Keratinocyte (primary cell): ENCODE measurements around the gene LRP10. TPM values are rescaled to one million over a fixed set of nuclear protein-coding genes. Genes with fewer than 3 reads are reported as not detected.

Experiments
- DNase-seq: peaks from one replicate; pipeline ENCODE4 v3.0.0-alpha.2; 2011; ENCODE audit warnings: low read depth, missing footprints, low spot score
- FAIRE-seq: peaks from 2 replicates; lab custom pipeline; 2011; peaks lifted over from hg19 to GRCh38; lab: Jason Lieb, UNC
- H2AFZ ChIP-seq: 2 replicates; pipeline ENCODE4 v1.6.0; 2012; ENCODE audit warnings: low read length, control low read depth, inconsistent platforms; ENCODE audit not compliant: control insufficient read depth
- H3K27ac ChIP-seq: 2 replicates; pipeline ENCODE4 v1.5.1; 2011; ENCODE audit warnings: low read length; ENCODE audit not compliant: control insufficient read depth, insufficient read depth
- H3K27me3 ChIP-seq: 3 replicates; pipeline ENCODE4 v1.6.0; 2011; ENCODE audit warnings: low read length; ENCODE audit not compliant: control insufficient read depth, insufficient read depth; ENCODE audit errors: extremely low read depth
- H3K36me3 ChIP-seq, 2 experiments: 2 replicates in 1 of 2; 3 replicates in 1 of 2; pipeline ENCODE4 v1.5.1; 2011; ENCODE audit warnings: low read length in 2 of 2, mild to moderate bottlenecking in 1 of 2; ENCODE audit not compliant: control insufficient read depth in 2 of 2, insufficient read depth in 2 of 2; ENCODE audit errors: extremely low read depth in 1 of 2
- H3K4me1 ChIP-seq: 3 replicates; pipeline ENCODE4 v1.5.1; 2011; ENCODE audit warnings: low read length; ENCODE audit not compliant: control insufficient read depth, insufficient read depth; ENCODE audit errors: extremely low read depth
- H3K4me2 ChIP-seq: 3 replicates; pipeline ENCODE4 v1.6.0; 2011; ENCODE audit warnings: low read depth, low read length; ENCODE audit not compliant: control insufficient read depth, insufficient read depth; ENCODE audit errors: extremely low read depth
- H3K4me3 ChIP-seq, 3 experiments: fragments of 200-600 bp in 1 of 3; sonication (generic) in 1 of 3; 2 replicates in 2 of 3; 3 replicates in 1 of 3; pipeline ENCODE4 v1.5.1; 2011 to 2016; ENCODE audit warnings: low read length in 3 of 3, mild to moderate bottlenecking in 3 of 3, control low read depth in 2 of 3, inconsistent platforms in 1 of 3, low read depth in 1 of 3, mixed read lengths in 1 of 3, mixed run types in 1 of 3, moderate library complexity in 1 of 3; ENCODE audit not compliant: control insufficient read depth in 2 of 3, insufficient read depth in 2 of 3; ENCODE audit errors: extremely low read depth in 1 of 3
- H3K79me2 ChIP-seq: 2 replicates; pipeline ENCODE4 v1.6.0; 2012; ENCODE audit warnings: low read length; ENCODE audit not compliant: control insufficient read depth, insufficient read depth
- H3K9ac ChIP-seq: 3 replicates; pipeline ENCODE4 v1.6.0; 2011; ENCODE audit warnings: low read length; ENCODE audit not compliant: control insufficient read depth, insufficient read depth; ENCODE audit errors: extremely low read depth
- H3K9me1 ChIP-seq: 3 replicates; pipeline ENCODE4 v1.6.0; 2011; ENCODE audit warnings: low read length; ENCODE audit not compliant: control insufficient read depth, insufficient read depth; ENCODE audit errors: extremely low read depth
- H3K9me3 ChIP-seq: 2 replicates; pipeline ENCODE4 v1.5.1; 2012; ENCODE audit warnings: low read depth, low read length; ENCODE audit not compliant: control insufficient read depth
- H4K20me1 ChIP-seq: 3 replicates; pipeline ENCODE4 v1.6.0; 2011; ENCODE audit warnings: low read length; ENCODE audit not compliant: control insufficient read depth, insufficient read depth; ENCODE audit errors: extremely low read depth
- CTCF ChIP-seq, 3 experiments: IDR thresholded peaks in 1 of 3; conservative IDR thresholded peaks in 1 of 3; optimal IDR thresholded peaks in 1 of 3; 2 replicates in 2 of 3; 3 replicates in 1 of 3; pipeline versions ENCODE3 to v1.5.1; 2011; ENCODE audit warnings: low read length in 3 of 3, mild to moderate bottlenecking in 3 of 3, moderate library complexity in 2 of 3, control low read depth in 1 of 3, inconsistent platforms in 1 of 3; ENCODE audit not compliant: insufficient read depth in 2 of 3; ENCODE audit errors: extremely low read depth in 1 of 3
- EZH2 ChIP-seq: IDR thresholded peaks from one replicate; pipeline ENCODE4 v1.6.1; 2012; ENCODE audit warnings: inconsistent platforms, mild to moderate bottlenecking, low read length, moderate library complexity
- dilution Hi-C: fragments of 300-500 bp; cut with MboI; formaldehyde crosslinking; loops from one replicate; pipeline ENCODE4 v1.7.0; 2020; ENCODE audit warnings: low sequenced_read_pairs; ENCODE audit not compliant: extremely low pct_ligation_motif_present
- polyA plus RNA-seq, 5 experiments: library from polyadenylated mRNA; depleted of rRNA in 3 of 5; stranded (reverse) in 3 of 5; stranded (forward) in 1 of 5; unstranded in 1 of 5; fragments of >200 nt; gene quantifications; 1 replicate in 1 of 5; 2 replicates in 3 of 5; 3 replicates in 1 of 5; pipeline versions ENCODE4 v1.2.1 to v1.2.3, GENCODE V29; 2011 to 2012; ENCODE audit warnings: missing spikeins in 2 of 5, low read depth in 1 of 5, low replicate concordance in 1 of 5

Gene LRP10
- polyA plus RNA-seq, 1 donor (not counting 4 experiments of a cell fraction or from before 2014, with no cell fraction given): 36.7 TPM

- no peaks in the 10 kb centered on the region for H3K27me3 ChIP-seq
- no peak overlapping the region for H3K4me3 ChIP-seq
- no peak overlapping the region for H3K4me2 ChIP-seq
- no peak overlapping the region for H2AFZ ChIP-seq
- H3K9ac ChIP-seq: no peak overlapping the region
- DNase-seq (no peak), FAIRE-seq (no peak)
- no peaks in the 10 kb centered on the region for H3K9me1 ChIP-seq
- TF ChIP-seq CTCF (optimal IDR thresholded peaks at IDR 0.05 in 1 of 3, IDR thresholded peaks at IDR 0.05 in 1 of 3, conservative IDR thresholded peaks at IDR 0.05 in 1 of 3; ENCODE audit: extremely low read depth in 1 of 3, insufficient read depth in 2 of 3, low read length in 3 of 3) (no peak), EZH2 (no peak)
- no peaks in the 10 kb centered on the region for H4K20me1 ChIP-seq
- dilution Hi-C loops: no loop called here
- no peaks in the 10 kb centered on the region for H3K79me2 ChIP-seq
- H3K36me3 ChIP-seq: peaks cover 1 to 4% of the 10 kb centered on the region in 2 experiments
- no peak overlapping the region for H3K27ac ChIP-seq
- no peaks in the 10 kb centered on the region for H3K9me3 ChIP-seq
- H3K4me1 ChIP-seq: peaks cover 15% of the 10 kb centered on the region
Observed at GRCh38 chr14:22884076-22884737, 12.7 kb downstream of the LRP10 start.

GRCh38 chr14:22884738-22885523, 13.4 kb downstream of the LRP10 start:
- Histone ChIP-seq H3K4me3 (no peak overlapping the region), H3K36me3 (no peaks in the 10 kb centered on the region), H4K20me1 (no peaks in the 10 kb centered on the region), H3K9me3 (no peaks in the 10 kb centered on the region), H3K27ac (no peak overlapping the region), H3K9me1 (no peaks in the 10 kb centered on the region), H3K4me1 (peaks cover 18% of the 10 kb centered on the region), H3K9ac (no peak overlapping the region), H3K79me2 (no peaks in the 10 kb centered on the region), H2AFZ (no peak overlapping the region), H3K27me3 (no peaks in the 10 kb centered on the region), H3K4me2 (no peak overlapping the region)
- dilution Hi-C loops: no loop called here
- TF ChIP-seq EZH2 (no peak), CTCF (optimal IDR thresholded peaks at IDR 0.05 in 1 of 3, IDR thresholded peaks at IDR 0.05 in 1 of 3, conservative IDR thresholded peaks at IDR 0.05 in 1 of 3; ENCODE audit: extremely low read depth in 1 of 3, insufficient read depth in 2 of 3, low read length in 3 of 3) (no peak)
- DNase-seq: no peak
- no peak for FAIRE-seq
